ENCODE measurements around the gene ARHGEF26.

The ARHGEF26 gene

GRCh38 chr3:154210986-154211385 lies 89.8 kb downstream of the ARHGEF26 start:
- DNase-seq, result no peak

GRCh38 chr3:154214306-154214705 lies 93.1 kb downstream of the ARHGEF26 start:
- no peak for DNase-seq

DNA sequence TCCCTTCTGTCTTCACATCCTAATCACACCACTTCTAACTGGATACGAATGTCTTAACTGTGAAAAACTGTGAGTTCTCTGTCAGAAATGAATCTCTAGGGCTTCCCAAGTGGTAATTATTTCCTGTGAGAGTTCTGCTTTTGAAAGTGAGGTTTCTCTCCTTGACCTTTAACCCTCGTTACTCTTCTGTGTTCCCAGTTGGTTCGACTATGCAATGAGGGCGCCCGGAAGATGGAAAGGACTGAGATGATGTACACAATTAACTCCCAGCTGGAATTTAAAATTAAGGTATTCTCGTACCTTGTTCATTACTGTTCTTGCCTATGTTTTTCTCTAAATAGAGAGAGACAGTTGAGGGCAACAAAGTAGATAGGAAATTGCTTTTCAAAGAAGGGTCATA lies 96.5 kb downstream of the ARHGEF26 start:
- no peak for DNase-seq

GRCh38 chr3:154218728-154219127 lies 97.5 kb downstream of the ARHGEF26 start:
- no peak for DNase-seq

- no peak for DNase-seq
These were observed 99.3 kb downstream of the ARHGEF26 start for GRCh38 chr3:154220462-154220861.

GRCh38 chr3:154223519-154223918 lies 102.3 kb downstream of the ARHGEF26 start:
- no peak for DNase-seq

DNA sequence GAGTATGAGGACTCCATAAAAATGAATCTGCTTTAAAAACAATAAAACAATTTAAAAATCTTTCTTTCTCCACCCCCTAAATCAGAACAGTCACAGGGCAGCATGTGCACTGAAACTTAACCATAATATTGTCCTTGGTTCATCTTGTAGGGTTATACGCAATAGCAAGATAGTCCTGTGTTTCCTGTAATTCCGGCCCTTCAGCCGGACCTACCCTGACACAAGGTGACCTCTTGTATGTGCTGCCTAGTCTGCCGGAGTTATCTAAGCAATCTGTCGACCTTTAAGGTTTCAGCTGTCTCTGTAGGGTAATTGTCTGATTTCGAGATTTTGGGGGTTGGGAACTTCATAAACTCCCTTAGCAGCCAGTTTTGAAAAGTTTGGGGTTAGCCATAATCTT lies 103.2 kb downstream of the ARHGEF26 start:
- DNase-seq, result no peak

GRCh38 chr3:154224866-154225265 lies 103.7 kb downstream of the ARHGEF26 start:
- no peak for DNase-seq

DNA sequence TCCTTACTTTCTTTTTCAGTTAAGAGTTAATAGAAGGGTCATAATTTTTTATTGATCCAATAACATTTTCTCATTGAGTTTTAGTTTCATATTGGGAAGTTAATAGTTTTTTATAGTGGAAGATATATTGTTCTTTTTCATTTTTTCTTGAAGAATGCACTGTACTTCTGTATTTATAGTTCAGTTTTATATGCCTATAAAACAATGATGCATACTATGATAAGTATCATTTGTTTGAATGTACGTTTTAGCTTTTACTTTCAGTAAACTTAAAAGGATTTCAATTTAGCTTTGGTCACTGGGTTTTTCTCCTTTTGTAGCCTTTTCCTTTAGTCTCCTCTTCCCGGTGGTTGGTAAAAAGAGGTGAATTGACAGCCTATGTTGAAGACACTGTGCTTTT lies 104.3 kb downstream of the ARHGEF26 start:
- no peak for DNase-seq

GRCh38 chr3:154227531-154227930 lies 106.3 kb downstream of the ARHGEF26 start:
- no peak for DNase-seq

- DNase-seq, result no peak
These were observed 107.5 kb downstream of the ARHGEF26 start for GRCh38 chr3:154228561-154229216.

DNA sequence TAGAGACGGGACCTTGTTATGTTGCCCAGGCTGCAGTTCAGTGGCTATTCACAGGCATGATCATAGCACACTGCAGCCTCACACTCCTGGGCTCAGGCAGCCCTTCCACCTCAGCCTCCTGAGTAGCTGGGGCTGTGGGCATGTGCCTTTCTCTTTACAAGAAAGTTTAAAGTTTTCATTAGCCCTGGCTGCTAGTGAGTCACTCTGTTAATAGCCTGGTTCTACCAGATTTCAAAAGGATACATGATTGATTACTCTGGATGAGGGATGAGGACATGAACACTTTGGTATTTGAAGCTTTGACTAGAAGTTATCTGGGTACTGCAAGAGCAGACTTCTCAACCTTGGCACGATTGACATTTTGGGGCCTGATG lies 108.0 kb downstream of the ARHGEF26 start:
- DNase-seq, result no peak

DNA sequence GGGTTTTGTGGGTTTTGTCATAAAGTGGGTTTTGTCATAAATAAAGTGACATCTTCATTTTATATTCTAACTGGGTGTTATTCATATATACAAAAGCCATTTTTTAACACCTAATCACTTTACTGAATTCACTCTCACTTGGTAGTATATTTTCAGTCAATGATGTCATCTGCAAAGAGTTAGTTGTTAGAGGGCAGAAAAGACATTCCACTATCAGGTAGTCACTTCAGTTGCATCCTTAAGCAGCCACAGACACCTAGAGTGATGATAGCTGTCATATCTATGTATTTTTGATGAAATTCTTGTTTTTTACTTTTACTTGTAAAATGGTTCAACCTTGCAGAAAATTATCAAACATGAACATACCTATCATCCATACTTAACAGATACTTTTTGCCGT lies 114.1 kb downstream of the ARHGEF26 start:
- no peak for DNase-seq

GRCh38 chr3:154236331-154236730 lies 115.1 kb downstream of the ARHGEF26 start:
- no peak for DNase-seq

GRCh38 chr3:154240235-154240634 lies 119.0 kb downstream of the ARHGEF26 start:
- no peak for DNase-seq

- DNase-seq, result no peak
These were observed 120.3 kb downstream of the ARHGEF26 start for GRCh38 chr3:154241496-154241895.

DNA sequence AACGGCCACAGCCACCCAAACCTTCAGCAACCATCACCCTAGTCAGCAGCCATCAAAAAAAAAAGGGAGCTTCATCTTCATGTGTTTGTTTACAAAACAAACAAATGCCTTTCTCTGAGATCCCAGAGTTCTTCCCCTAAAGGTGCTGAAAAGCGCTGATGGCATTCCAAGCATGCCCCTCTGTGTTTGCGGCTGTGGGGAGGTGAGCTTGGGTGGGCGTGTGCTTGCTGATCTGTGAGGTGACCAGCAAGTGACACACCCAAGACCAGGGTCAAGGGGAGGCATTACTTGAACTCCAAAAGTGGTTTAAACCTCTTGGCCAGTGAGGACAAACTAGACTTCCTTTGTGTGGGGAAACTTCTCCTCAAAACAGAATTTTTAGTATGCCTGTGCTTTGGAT lies 121.6 kb downstream of the ARHGEF26 start:
- DNase-seq, result no peak

GRCh38 chr3:154243353-154243752 lies 122.2 kb downstream of the ARHGEF26 start:
- DNase-seq, result no peak

DNA sequence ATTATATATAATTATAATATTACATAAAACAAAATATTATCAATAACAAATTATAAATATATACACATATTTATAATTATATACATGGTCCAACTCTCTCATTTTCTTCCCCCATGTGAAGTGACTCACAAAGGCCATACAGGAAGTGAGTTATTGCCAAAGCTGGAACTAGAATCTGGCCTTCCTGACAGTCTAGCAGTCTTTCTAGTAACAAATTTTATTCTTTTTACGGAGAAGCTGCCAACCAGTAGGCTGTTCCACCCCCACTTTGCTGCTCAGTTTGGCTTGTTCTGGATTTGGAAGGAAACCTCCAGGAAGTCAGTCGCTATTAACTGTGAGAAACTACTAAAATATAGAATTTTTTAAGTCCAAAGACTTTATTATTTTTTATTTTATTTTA lies 123.5 kb downstream of the ARHGEF26 start:
- no peak for DNase-seq

DNA sequence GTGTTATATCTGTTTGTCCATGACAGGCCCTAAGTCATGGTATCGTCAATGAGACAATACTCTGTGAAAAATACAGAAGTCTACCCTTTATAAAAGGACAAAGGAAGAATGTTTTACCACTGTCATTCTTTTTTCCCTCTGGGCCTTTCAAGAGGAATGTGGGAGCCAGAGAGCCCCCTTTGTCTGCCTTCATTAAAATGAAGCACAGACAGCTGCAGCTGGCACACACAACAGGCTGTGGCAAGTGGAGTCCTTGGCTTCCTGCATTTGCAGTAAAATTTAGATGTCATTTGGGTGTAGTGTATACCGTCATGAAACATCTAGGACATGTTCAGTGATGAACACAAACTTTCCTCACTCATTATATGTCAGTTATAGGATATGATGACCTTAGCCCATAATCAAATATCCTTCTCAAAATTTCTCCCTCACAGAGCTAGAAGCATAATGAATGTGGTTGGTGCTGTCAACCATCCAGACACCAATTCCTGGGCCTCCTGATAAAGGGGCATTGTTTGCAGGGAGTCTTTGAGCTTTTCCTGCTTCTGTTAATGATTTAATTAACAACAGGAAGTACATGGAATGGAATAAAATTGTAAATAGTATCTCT lies 126.7 kb downstream of the ARHGEF26 start:
- DNase-seq, result no peak

- DNase-seq, result no peak
These were observed 129.1 kb downstream of the ARHGEF26 start for GRCh38 chr3:154250291-154250690.

DNA sequence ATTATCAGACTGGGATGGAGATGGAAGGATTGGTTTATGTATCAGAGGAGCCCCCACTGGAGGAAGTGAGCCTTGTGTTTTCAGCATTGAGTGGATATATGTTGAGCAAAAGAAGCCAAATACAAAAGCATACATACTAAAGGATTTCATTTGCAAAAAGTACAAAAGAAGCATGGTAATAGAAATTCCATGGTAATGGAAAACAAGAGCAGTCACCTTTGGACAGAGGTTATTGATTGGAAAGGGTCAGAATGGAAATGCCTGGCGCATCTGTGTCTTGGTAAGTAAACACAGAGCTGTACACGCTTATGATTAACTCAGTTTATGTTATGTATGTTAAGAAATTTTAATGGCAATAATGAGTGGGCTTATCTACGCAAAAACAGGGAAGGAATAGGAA lies 130.4 kb downstream of the ARHGEF26 start:
- no peak for DNase-seq

DNA sequence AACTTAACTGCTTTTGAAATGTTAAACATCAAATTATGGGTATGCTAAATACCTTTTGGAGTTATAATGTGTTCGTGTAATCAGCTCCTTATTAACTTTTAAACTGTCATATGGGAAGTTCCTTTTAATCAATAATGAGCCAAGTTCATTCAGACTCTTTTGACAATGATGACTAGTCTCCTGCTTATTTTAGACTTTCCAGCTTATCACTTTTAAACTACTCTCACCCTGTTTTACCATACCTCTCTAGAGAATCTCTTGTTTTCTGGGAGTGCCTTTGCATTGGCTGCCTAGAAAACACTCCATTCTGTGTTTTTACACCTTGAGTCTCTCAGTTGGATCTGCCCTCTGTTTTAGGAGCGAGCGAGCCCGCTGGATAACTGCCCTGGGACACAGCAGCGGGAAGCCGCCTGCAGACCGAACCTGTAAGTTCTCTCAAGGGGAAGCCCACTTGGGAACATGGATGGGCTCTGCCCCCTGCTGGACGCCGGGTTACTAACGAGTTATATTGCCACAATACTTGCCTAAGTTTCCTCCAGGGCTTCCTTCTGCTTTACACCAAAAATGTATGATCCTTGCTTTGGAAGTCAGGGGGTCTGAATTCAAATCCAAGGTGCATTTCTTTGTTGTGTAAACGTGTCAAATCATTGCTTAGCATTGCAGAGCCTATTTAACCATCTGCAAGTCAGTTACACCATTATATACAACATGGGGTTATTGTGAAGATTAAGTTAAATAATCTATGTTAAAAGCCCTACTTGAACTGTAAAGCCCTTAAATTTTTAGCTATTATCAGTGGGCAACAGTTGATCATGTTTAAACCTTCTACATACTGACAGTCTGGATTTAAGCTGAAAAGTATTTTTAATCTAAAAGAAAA lies 131.8 kb downstream of the ARHGEF26 start:
- DNase-seq, result peak; percentile 91

- no peak for DNase-seq
These were observed 133.3 kb downstream of the ARHGEF26 start for GRCh38 chr3:154254527-154254926.

All from right forelimb (tissue), 1 donor.